Transverse colon (tissue), 4 donors: ENCODE results near the gene DAZAP2. TPM values are rescaled to one million over a fixed set of nuclear protein-coding genes. Genes with fewer than 3 reads are reported as not detected.

Source experiments
- DNase-seq: peaks from one replicate; pipeline ENCODE4 v3.0.0-alpha.2; 2019
- H3K27ac ChIP-seq, 4 donors: fragments of 200-600 bp; sonication (generic); 2 replicates each; pipeline ENCODE4 v1.5.1; 2016 to 2018; ENCODE audit warnings: inconsistent platforms in 4 of 4
- H3K27me3 ChIP-seq: fragments of 200-600 bp; sonication (generic); 2 replicates; pipeline ENCODE4 v1.5.1; 2017; ENCODE audit warnings: inconsistent platforms
- H3K36me3 ChIP-seq, 4 donors: fragments of 200-600 bp; sonication (generic); 2 replicates each; pipeline ENCODE4 v1.5.1; 2017 to 2019; ENCODE audit warnings: inconsistent platforms in 4 of 4
- H3K4me1 ChIP-seq, 4 donors: fragments of 200-600 bp; sonication (generic); 2 replicates each; pipeline ENCODE4 v1.5.1; 2017 to 2020; ENCODE audit warnings: inconsistent platforms in 4 of 4
- H3K4me3 ChIP-seq, 4 donors: fragments of 200-600 bp; sonication (generic); 1 replicate in 1 of 4; 2 replicates in 3 of 4; pipeline versions ENCODE4 v1.5.1 to v1.6.1; 2017 to 2019; ENCODE audit warnings: inconsistent platforms in 4 of 4
- H3K9me3 ChIP-seq, 2 donors: fragments of 200-600 bp; sonication (generic); 2 replicates each; pipeline ENCODE4 v1.5.1; 2017 to 2019; ENCODE audit warnings: inconsistent platforms in 2 of 2
- CTCF ChIP-seq, 5 experiments: fragments of 200-600 bp in 3 of 5; fragments of 450-650 bp in 2 of 5; sonication (generic) in 3 of 5; IDR thresholded peaks; 1 replicate in 2 of 5; 2 replicates in 3 of 5; pipeline ENCODE4 v1.5.1; 2016 to 2017; ENCODE audit warnings: antibody characterized with exemption in 5 of 5, inconsistent platforms in 3 of 5, mild to moderate bottlenecking in 2 of 5, moderate library complexity in 1 of 5
- EP300 ChIP-seq: sonication (generic); formaldehyde crosslinking; IDR thresholded peaks from one replicate; pipeline ENCODE4 v1.6.1; 2017; ENCODE audit warnings: antibody characterized with exemption, low read depth
- POLR2A ChIP-seq: fragments of 450-650 bp; IDR thresholded peaks from one replicate; pipeline ENCODE4 v1.6.1; 2016; ENCODE audit warnings: antibody characterized with exemption, mild to moderate bottlenecking, moderate library complexity
- POLR2AphosphoS5 ChIP-seq, 3 donors: sonication (generic); formaldehyde crosslinking; IDR thresholded peaks; one replicate each; pipeline ENCODE4 v1.6.1; 2016; ENCODE audit warnings: antibody characterized with exemption in 3 of 3
- whole genome bisulfite sequencing, 2 donors: methylation state at CpG; one replicate each; pipeline ENCODE4 v1.1.5; 2018; ENCODE audit warnings: low coverage in 1 of 2; 5-methylcytosine and 5-hydroxymethylcytosine counted together
- in situ Hi-C, 4 donors: fragments of 200-750 bp; cut with MboI; loops; one replicate each; pipeline versions ENCODE4 v1.15.0 to v1.15.1; 2017; ENCODE audit warnings: low sequenced_read_pairs in 3 of 4, low pct_ligation_motif_present in 1 of 4, low pct_unique_long_range_greater_than_20kb in 1 of 4
- intact Hi-C: fragments of 100-400 bp; cut with DNase I; formaldehyde crosslinking; loops from one replicate; pipeline ENCODE4 v1.15.1; 2023; ENCODE audit warnings: low total_unique reads
- total RNA-seq, 4 donors: library from RNA; depleted of rRNA; stranded (reverse); fragments of >200 nt; gene quantifications; one replicate each; pipeline ENCODE4 v1.1.0, GENCODE V29; 2016

DAZAP2 gene
- total RNA-seq, 4 donors from 2014 or later = 106 to 429 (median 233) TPM

GRCh38 chr12:51197736-51198567 lies 40.7 kb upstream of the DAZAP2 start:
- WGBS, 2 donors = 95% methylated on average over 35 of the region's 38 CpGs; no CpG with 5 or more reads in 1 of the 2 donors
- intact Hi-C loops (no loop called here), in situ Hi-C loops (no loop called here)
- Histone ChIP-seq H3K27me3 (no peaks in the 10 kb centered on the region), H3K27ac (no peak overlapping the region), H3K4me1 (no peaks in the 10 kb centered on the region), H3K9me3 (no peaks in the 10 kb centered on the region), H3K36me3 (no peaks in the 10 kb centered on the region), H3K4me3 (no peak overlapping the region)
- no peak for DNase-seq
- no peak for TF ChIP-seq POLR2AphosphoS5 (IDR thresholded peaks at IDR 0.05)
- no peak for TF ChIP-seq POLR2A
- no peak for TF ChIP-seq CTCF (IDR thresholded peaks at IDR 0.05)
- no peak for TF ChIP-seq EP300

- no peak for TF ChIP-seq EP300
- TF ChIP-seq POLR2A = no peak
- TF ChIP-seq POLR2AphosphoS5 (IDR thresholded peaks at IDR 0.05) = no peak
- Histone ChIP-seq H3K4me1 (no peaks in the 10 kb centered on the region), H3K36me3 (no peaks in the 10 kb centered on the region), H3K27ac (no peak overlapping the region), H3K27me3 (no peaks in the 10 kb centered on the region), H3K4me3 (no peak overlapping the region), H3K9me3 (no peaks in the 10 kb centered on the region)
- DNase-seq = no peak
- WGBS, 2 donors = 86% methylated on average over 16 of the region's 16 CpGs; no CpG with 5 or more reads in 1 of the 2 donors
- intact Hi-C loops = no loop called here
- in situ Hi-C loops = no loop called here
Measured at GRCh38 chr12:51198568-51199365, 39.9 kb upstream of the DAZAP2 start.

- 93% methylated on average over 10 of the region's 10 CpGs; no CpG with 5 or more reads in 1 of the 2 donors for WGBS, 2 donors
- Histone ChIP-seq H3K9me3 (no peaks in the 10 kb centered on the region), H3K4me1 (no peaks in the 10 kb centered on the region), H3K27me3 (no peaks in the 10 kb centered on the region), H3K27ac (no peak overlapping the region), H3K4me3 (no peak overlapping the region), H3K36me3 (no peaks in the 10 kb centered on the region)
- TF ChIP-seq POLR2A (no peak), POLR2AphosphoS5 (IDR thresholded peaks at IDR 0.05) (no peak), EP300 (no peak), CTCF (IDR thresholded peaks at IDR 0.05) (no peak)
- in situ Hi-C loops (no loop called here), intact Hi-C loops (no loop called here)
- DNase-seq = no peak
Measured at GRCh38 chr12:51199366-51199945, 39.2 kb upstream of the DAZAP2 start.

GRCh38 chr12:51200156-51200555 lies 38.5 kb upstream of the DAZAP2 start:
- intact Hi-C loops = no loop called here
- no peak for DNase-seq
- in situ Hi-C loops = no loop called here
- no peaks in the 10 kb centered on the region for H3K27me3 ChIP-seq
- no peaks in the 10 kb centered on the region for H3K4me1 ChIP-seq
- 94% methylated on average over 7 of the region's 7 CpGs; no CpG with 5 or more reads in 1 of the 2 donors for WGBS, 2 donors
- no peak overlapping the region for H3K4me3 ChIP-seq
- TF ChIP-seq EP300 (no peak), CTCF (IDR thresholded peaks at IDR 0.05) (no peak), POLR2AphosphoS5 (IDR thresholded peaks at IDR 0.05) (no peak), POLR2A (no peak)
- H3K27ac ChIP-seq = no peak overlapping the region
- no peaks in the 10 kb centered on the region for H3K36me3 ChIP-seq
- no peaks in the 10 kb centered on the region for H3K9me3 ChIP-seq
